BJ (cell line): ENCODE data around the gene TMEM100. TPM values are rescaled to one million over a fixed set of nuclear protein-coding genes. Genes with fewer than 3 reads are reported as not detected.

ENCODE experiments used
- CTCF ChIA-PET: fragments of 350-600 bp; formaldehyde crosslinking; extraction: SDS; loops from one replicate; lab custom pipeline; 2021; ENCODE audit warnings: antibody characterized with exemption, inconsistent platforms; lab: Yijun Ruan, JAX
- POLR2A ChIA-PET: fragments of 300-600 bp; sonication (Branson Sonifier 250); formaldehyde crosslinking; extraction: SDS; loops from one replicate; lab custom pipeline; 2021; ENCODE audit warnings: antibody characterized with exemption; lab: Charles Lee
- DNase-seq: peaks from one replicate; pipeline ENCODE4 v3.0.0-alpha.2; 2011; ENCODE audit warnings: low read depth
- H3K27me3 ChIP-seq: 2 replicates; pipeline ENCODE4 v1.6.0; 2011; ENCODE audit warnings: low read length; ENCODE audit not compliant: control insufficient read depth, insufficient read depth
- H3K36me3 ChIP-seq: 2 replicates; pipeline ENCODE4 v1.5.1; 2011; ENCODE audit warnings: low read length; ENCODE audit not compliant: control insufficient read depth, insufficient read depth
- H3K4me3 ChIP-seq: 2 replicates; pipeline ENCODE4 v1.5.1; 2011; ENCODE audit warnings: low read depth, mild to moderate bottlenecking, control low read depth, low read length
- CTCF ChIP-seq: IDR thresholded peaks from 2 replicates; pipeline ENCODE4 v1.5.1; 2011; ENCODE audit warnings: low read depth, mild to moderate bottlenecking, control low read depth, inconsistent platforms, low read length, moderate library complexity; ENCODE audit not compliant: insufficient read depth
- polyA plus RNA-seq: library from polyadenylated mRNA; depleted of rRNA; stranded (reverse); fragments of >200 nt; gene quantifications from 2 replicates; pipeline ENCODE4 v1.2.3, GENCODE V29; 2011

Gene TMEM100
- polyA plus RNA-seq, 1 experiment = 0.07 TPM

- H3K4me3 ChIP-seq = no peak overlapping the region
- CTCF ChIA-PET = interaction anchor here (1.2 to 4.0 kb wide), 3 partner anchors 11 to 105 kb away, joined by 3 to 25 read pairs (median 4); no protein-coding TSS in a partner anchor
- no peak for DNase-seq
- TF ChIP-seq CTCF = no peak
- no peaks in the 10 kb centered on the region; the same call in 1 of the 2 replicates for H3K27me3 ChIP-seq
- no peaks in the 10 kb centered on the region for H3K36me3 ChIP-seq
- POLR2A ChIA-PET = no interaction called here
Measured at GRCh38 chr17:55706808-55707773, 15.6 kb downstream of the TMEM100 start.

GRCh38 chr17:55705847-55706246 lies 16.8 kb downstream of the TMEM100 start:
- no peak for TF ChIP-seq CTCF
- H3K4me3 ChIP-seq = no peak overlapping the region
- no peak for DNase-seq
- ChIA-PET CTCF (no interaction called here), POLR2A (no interaction called here)
- H3K27me3 ChIP-seq = no peaks in the 10 kb centered on the region; the same call in 1 of the 2 replicates
- H3K36me3 ChIP-seq = no peaks in the 10 kb centered on the region

GRCh38 chr17:55704401-55704800 lies 18.3 kb downstream of the TMEM100 start:
- CTCF ChIA-PET = interaction anchor here (0.8 to 1.9 kb wide), 4 partner anchors 18 to 188 kb away, joined by 3 to 4 read pairs (median 3); partner anchors contain the start of gene TMEM100
- DNase-seq = no peak
- H3K36me3 ChIP-seq = no peaks in the 10 kb centered on the region
- no peak for TF ChIP-seq CTCF
- POLR2A ChIA-PET = no interaction called here
- H3K4me3 ChIP-seq = no peak overlapping the region
- no peaks in the 10 kb centered on the region; the same call in 1 of the 2 replicates for H3K27me3 ChIP-seq

- ChIA-PET POLR2A (no interaction called here), CTCF (interaction anchor here (0.9 to 1.2 kb wide), 3 partner anchors 16 to 59 kb away, joined by 3 to 4 read pairs (median 3); no protein-coding TSS in a partner anchor)
- no peak for TF ChIP-seq CTCF
- Histone ChIP-seq H3K36me3 (no peaks in the 10 kb centered on the region), H3K27me3 (no peaks in the 10 kb centered on the region; the same call in 1 of the 2 replicates), H3K4me3 (no peak overlapping the region)
- no peak for DNase-seq
Measured at GRCh38 chr17:55702150-55702549, 20.5 kb downstream of the TMEM100 start.
